HCT116 (cell line): ENCODE data around the gene CTTNBP2. TPM values are rescaled to one million over a fixed set of nuclear protein-coding genes. Genes with fewer than 3 reads are reported as not detected.

Source experiments
- ATAC-seq: fragments of 200-7000 bp; cut with Tn5 transposase; 2 replicates; pipeline ENCODE4 v1.9.1; 2020; ENCODE audit warnings: mild to moderate bottlenecking, moderate library complexity
- BruUV-seq: library from RNA; stranded (reverse); fragments of 400-500 nt; replicated peaks from 2 replicates; lab custom pipeline; 2021; lab: Mats Ljungman, UMichigan
- CTCF ChIA-PET: fragments of 300-600 bp; sonication (Branson Sonifier 250); formaldehyde crosslinking; loops from one replicate; lab custom pipeline; 2021; ENCODE audit warnings: antibody characterized with exemption; lab: Charles Lee
- POLR2A ChIA-PET: fragments of 300-600, 350-600 bp; sonication (Branson Sonifier 250); formaldehyde crosslinking; loops from one replicate; lab custom pipeline; 2021; ENCODE audit warnings: antibody characterized with exemption; lab: Charles Lee
- RAD21 ChIA-PET, 2 experiments: fragments of 300-600 bp; sonication (Branson Sonifier 250); formaldehyde crosslinking; loops; one replicate each; lab custom pipeline; 2023; ENCODE audit warnings: low total read pairs in 2 of 2; ENCODE audit not compliant: uncharacterized antibody in 2 of 2, unreplicated experiment in 2 of 2, low non-redundant PET in 1 of 2; lab: Charles Lee
- DNase-seq: peaks from one replicate; pipeline ENCODE4 v3.0.0-alpha.2; 2010; ENCODE audit warnings: low read depth, low spot score
- H2AFZ ChIP-seq: fragments of 200-600 bp; shearing (Covaris generic), sonication (generic); 2 replicates; pipeline ENCODE4 v1.6.1; 2017; ENCODE audit warnings: low read depth, mixed run types, mixed read lengths, antibody characterized with exemption, low read length; ENCODE audit not compliant: poor library complexity, severe bottlenecking
- H3K27ac ChIP-seq: 2 replicates; pipeline ENCODE4 v1.5.1; 2012; ENCODE audit warnings: low read depth, low read length
- H3K27me3 ChIP-seq: fragments of 200-600 bp; sonication (generic); 2 replicates; pipeline ENCODE4 v1.6.1; 2016; ENCODE audit warnings: mixed run types, low read length, mixed read lengths; ENCODE audit not compliant: insufficient read depth
- H3K36me3 ChIP-seq, 2 experiments: fragments of 200-500 bp in 1 of 2; fragments of 200-600 bp in 1 of 2; sonication (Bioruptor generic) in 1 of 2; sonication (generic) in 1 of 2; 2 replicates each; pipeline versions ENCODE4 v1.5.1 to v1.6.1; 2014 to 2016; ENCODE audit warnings: low read length in 2 of 2, inconsistent platforms in 1 of 2, mixed read lengths in 1 of 2, mixed run types in 1 of 2; ENCODE audit not compliant: insufficient read depth in 2 of 2, control insufficient read depth in 1 of 2
- H3K4me1 ChIP-seq, 2 experiments: fragments of 200-600 bp in 1 of 2; sonication (generic) in 1 of 2; 2 replicates each; pipeline versions ENCODE4 v1.5.1 to v1.6.1; 2012 to 2017; ENCODE audit warnings: low read length in 2 of 2, inconsistent platforms in 1 of 2, mild to moderate bottlenecking in 1 of 2, mixed read lengths in 1 of 2, mixed run types in 1 of 2, moderate library complexity in 1 of 2; ENCODE audit not compliant: insufficient read depth in 2 of 2, control insufficient read depth in 1 of 2
- H3K4me2 ChIP-seq: fragments of 200-600 bp; sonication (generic); 2 replicates; pipeline ENCODE4 v1.6.1; 2017; ENCODE audit warnings: mixed run types, low read length, mixed read lengths
- H3K4me3 ChIP-seq, 2 experiments: fragments of 200-600 bp in 1 of 2; sonication (generic) in 1 of 2; replicated peaks in 1 of 2; 2 replicates each; pipeline ENCODE4 v1.5.1; 2011 to 2016; ENCODE audit warnings: low read length in 2 of 2, control low read depth in 1 of 2, low read depth in 1 of 2, mild to moderate bottlenecking in 1 of 2, mixed read lengths in 1 of 2, mixed run types in 1 of 2
- H3K79me2 ChIP-seq: fragments of 200-600 bp; sonication (generic); 2 replicates; pipeline ENCODE4 v1.6.1; 2017; ENCODE audit warnings: mild to moderate bottlenecking, mixed run types, low read length, moderate library complexity, mixed read lengths; ENCODE audit not compliant: insufficient read depth
- H3K9ac ChIP-seq: fragments of 200-600 bp; sonication (generic); 2 replicates; pipeline ENCODE4 v1.6.1; 2016; ENCODE audit warnings: low read length, mixed read lengths
- H3K9me2 ChIP-seq: fragments of 200-600 bp; sonication (generic), shearing (Covaris generic); 2 replicates; pipeline ENCODE4 v1.6.1; 2017; ENCODE audit warnings: mixed run types, mild to moderate bottlenecking, moderate library complexity; ENCODE audit not compliant: insufficient read depth
- H3K9me3 ChIP-seq, 2 experiments: fragments of 200-500 bp in 1 of 2; fragments of 200-600 bp in 1 of 2; sonication (Bioruptor generic) in 1 of 2; sonication (generic) in 1 of 2; 2 replicates each; pipeline ENCODE4 v1.6.1; 2014 to 2017; ENCODE audit warnings: low read length in 2 of 2, mixed read lengths in 2 of 2, inconsistent platforms in 1 of 2, low read depth in 1 of 2, mild to moderate bottlenecking in 1 of 2, mixed run types in 1 of 2, moderate library complexity in 1 of 2; ENCODE audit not compliant: control insufficient read depth in 1 of 2, insufficient read depth in 1 of 2
- H4K20me1 ChIP-seq: fragments of 200-600 bp; sonication (generic), shearing (Covaris generic); 2 replicates; pipeline ENCODE4 v1.6.1; 2017; ENCODE audit warnings: mixed run types, mild to moderate bottlenecking, moderate library complexity; ENCODE audit not compliant: insufficient read depth
- ATF3 ChIP-seq: IDR thresholded peaks from 2 replicates; pipeline ENCODE4 v1.6.1; 2012
- CEBPB ChIP-seq: IDR thresholded peaks from 2 replicates; pipeline ENCODE4 v1.6.1; 2012; ENCODE audit warnings: low read depth
- ELF1 ChIP-seq: IDR thresholded peaks from 2 replicates; pipeline ENCODE4 v1.6.1; 2012; ENCODE audit warnings: low read depth, borderline replicate concordance
- FOSL1 ChIP-seq: IDR thresholded peaks from 2 replicates; pipeline ENCODE4 v1.6.1; 2012; ENCODE audit warnings: low read depth
- JUND ChIP-seq: IDR thresholded peaks from 2 replicates; pipeline ENCODE4 v1.6.1; 2012
- RAD21 ChIP-seq: IDR thresholded peaks from 2 replicates; pipeline ENCODE4 v1.6.1; 2012; ENCODE audit warnings: low read depth, mild to moderate bottlenecking
- REST ChIP-seq: IDR thresholded peaks from 2 replicates; pipeline ENCODE4 v1.6.1; 2012; ENCODE audit warnings: low read depth
- SP1 ChIP-seq: IDR thresholded peaks from 2 replicates; pipeline ENCODE4 v1.6.1; 2012; ENCODE audit warnings: low read depth
- SRF ChIP-seq: IDR thresholded peaks from 2 replicates; pipeline ENCODE4 v1.6.1; 2012; ENCODE audit warnings: low read depth
- TCF7L2 ChIP-seq: IDR thresholded peaks from 2 replicates; pipeline ENCODE4 v1.7.0; 2011; ENCODE audit warnings: borderline replicate concordance, inconsistent platforms; ENCODE audit not compliant: insufficient read depth, insufficient read length; ENCODE audit errors: extremely low read depth
- YY1 ChIP-seq: IDR thresholded peaks from 2 replicates; pipeline ENCODE4 v1.6.1; 2011; ENCODE audit warnings: low read length, low read depth, moderate library complexity, mild to moderate bottlenecking; ENCODE audit not compliant: insufficient replicate concordance; ENCODE audit errors: extremely low read depth
- ZFX ChIP-seq: fragments of 450-650 bp; IDR thresholded peaks from 2 replicates; pipeline ENCODE4 v1.6.1; 2017
- intact Hi-C: fragments of 100-400 bp; cut with micrococcal nuclease; formaldehyde crosslinking; loops from 2 replicates; pipeline ENCODE4 v1.10.0; 2022
- total RNA-seq: library from RNA; stranded (reverse); gene quantifications from one replicate; pipeline ENCODE4 v1.2.1, GENCODE V29; 2021; ENCODE audit not compliant: unreplicated experiment

CTTNBP2 gene
- total RNA-seq, 1 experiment from 2014 or later = 5.4 TPM

DNA sequence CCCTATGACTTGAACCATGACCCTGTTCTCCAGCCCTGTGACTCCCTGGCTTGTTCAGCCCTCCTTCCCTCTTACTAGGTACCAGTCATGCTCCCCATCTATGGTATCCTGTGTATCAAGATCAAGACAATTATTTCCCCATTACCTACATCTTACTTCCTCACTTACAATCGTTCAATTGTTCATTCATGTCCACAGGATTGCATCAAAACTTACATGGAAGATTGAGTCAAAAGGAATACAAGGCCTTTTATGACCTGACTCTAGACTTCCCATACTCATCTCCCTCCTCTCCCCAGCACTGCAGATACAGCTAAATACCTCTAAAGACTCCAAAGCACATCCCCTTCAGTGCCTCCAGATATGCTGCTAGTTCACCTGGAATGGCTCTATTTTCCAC is 109.2 kb downstream of the CTTNBP2 start:
- H3K9me2 ChIP-seq = 0 out of 2 replicates have a peak, but pooled peaks cover 3% of the 10 kb centered on the region
- POLR2A ChIA-PET = no interaction called here
- no peak for DNase-seq
- CTCF ChIA-PET = no interaction called here
- TF ChIP-seq ZFX = no peak
- no peak for TF ChIP-seq RAD21
- TF ChIP-seq SRF = no peak
- TF ChIP-seq ATF3 = no peak
- no peak for TF ChIP-seq JUND
- TF ChIP-seq SP1 = no peak
- no peak for TF ChIP-seq ELF1
- no peaks in the 10 kb centered on the region for H3K79me2 ChIP-seq
- H4K20me1 ChIP-seq = no peaks in the 10 kb centered on the region
- H3K4me2 ChIP-seq = no peak overlapping the region
- no peak overlapping the region for H2AFZ ChIP-seq
- no peaks in the 10 kb centered on the region for H3K36me3 ChIP-seq
- no peak overlapping the region for H3K4me3 ChIP-seq
- H3K9ac ChIP-seq = no peak overlapping the region
- no peaks in the 10 kb centered on the region for H3K4me1 ChIP-seq
- RAD21 ChIA-PET = no interaction called here
- H3K27ac ChIP-seq = no peak overlapping the region
- intact Hi-C loops = no loop called here
- BruUV-seq = no TSS peak
- no peaks in the 10 kb centered on the region for H3K27me3 ChIP-seq
- H3K9me3 ChIP-seq = no peaks in the 10 kb centered on the region
- no peak for ATAC-seq

DNA sequence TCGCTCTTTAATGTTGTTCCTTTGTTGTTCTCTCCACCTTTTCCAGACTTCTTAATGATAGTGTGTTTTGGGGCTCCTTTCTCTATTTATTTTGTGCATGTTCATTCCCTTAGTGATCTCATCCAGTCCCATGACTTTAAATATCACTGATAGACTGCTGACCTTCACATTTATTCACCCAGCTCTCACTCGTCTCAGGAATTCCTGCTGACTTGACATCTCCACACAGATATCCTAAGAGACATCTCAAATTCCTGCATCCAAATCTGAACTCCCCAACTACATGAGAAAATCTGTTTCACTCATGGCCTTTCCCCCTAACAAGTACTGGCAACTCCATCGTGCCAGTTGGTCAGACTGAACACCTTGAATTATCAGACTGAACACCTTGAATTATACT is 111.2 kb downstream of the CTTNBP2 start:
- intact Hi-C loops = no loop called here
- no peak for ATAC-seq
- Histone ChIP-seq H3K9me2 (0 out of 2 replicates have a peak, but pooled peaks cover 3% of the 10 kb centered on the region), H2AFZ (no peak overlapping the region), H3K4me1 (no peaks in the 10 kb centered on the region), H3K4me3 (no peak overlapping the region), H3K36me3 (no peaks in the 10 kb centered on the region), H3K9me3 (no peaks in the 10 kb centered on the region), H4K20me1 (no peaks in the 10 kb centered on the region), H3K79me2 (no peaks in the 10 kb centered on the region), H3K27me3 (no peaks in the 10 kb centered on the region), H3K27ac (no peak overlapping the region), H3K9ac (no peak overlapping the region), H3K4me2 (no peak overlapping the region)
- no peak for TF ChIP-seq SRF
- TF ChIP-seq TCF7L2 = no peak
- no peak for TF ChIP-seq ATF3
- TF ChIP-seq CEBPB = no peak
- TF ChIP-seq YY1 = no peak
- TF ChIP-seq FOSL1 = no peak
- TF ChIP-seq JUND = no peak
- no peak for TF ChIP-seq REST
- no TSS peak for BruUV-seq
- POLR2A ChIA-PET = no interaction called here
- CTCF ChIA-PET = no interaction called here
- RAD21 ChIA-PET = no interaction called here
- DNase-seq = no peak
